ENCODE data around the gene SOWAHD.
A peak's percentile ranks its signal among the peaks of the same experiment; 100 is the strongest.
"Not testable (repeated sequence)": the region's sequence is repeated elsewhere in the genome, so short reads cannot be mapped to it uniquely, and the experiment has no call there.

Gene SOWAHD

GRCh38 chrX:119745283-119745848, 13.0 kb upstream of the SOWAHD start:
- DNase-seq (ENCODE audit: low read depth), result no peak
- no peak for TF ChIP-seq CTCF (IDR thresholded peaks at IDR 0.05; ENCODE audit: control insufficient read depth, insufficient read depth, low read depth, low read length, missing control alignments)
- no peak overlapping the region for H3K4me3 ChIP-seq (ENCODE audit: control insufficient read depth, low read depth, low read length)

- not testable (repeated sequence) for DNase-seq (ENCODE audit: low read depth); H3K4me3 ChIP-seq (ENCODE audit: control insufficient read depth, low read depth, low read length)
Observed at GRCh38 chrX:119750131-119750530, 8.3 kb upstream of the SOWAHD start.

GRCh38 chrX:119750751-119751150, 7.6 kb upstream of the SOWAHD start:
- DNase-seq (ENCODE audit: low read depth); H3K4me3 ChIP-seq (ENCODE audit: control insufficient read depth, low read depth, low read length): not testable (repeated sequence)

GRCh38 chrX:119753001-119753400, 5.4 kb upstream of the SOWAHD start:
- no peak for DNase-seq (ENCODE audit: low read depth)
- no peak overlapping the region for H3K4me3 ChIP-seq (ENCODE audit: control insufficient read depth, low read depth, low read length)
- no peak for TF ChIP-seq CTCF (IDR thresholded peaks at IDR 0.05; ENCODE audit: control insufficient read depth, insufficient read depth, low read depth, low read length, missing control alignments)

- peak; percentile 44 for TF ChIP-seq CTCF (IDR thresholded peaks at IDR 0.05; ENCODE audit: control insufficient read depth, insufficient read depth, low read depth, low read length, missing control alignments)
- no peak for DNase-seq (ENCODE audit: low read depth)
- H3K4me3 ChIP-seq (ENCODE audit: control insufficient read depth, low read depth, low read length), result no peak overlapping the region
Observed at GRCh38 chrX:119753639-119754257, 4.6 kb upstream of the SOWAHD start.

GRCh38 chrX:119755981-119756533, 2.3 kb upstream of the SOWAHD start:
- no peak overlapping the region for H3K4me3 ChIP-seq (ENCODE audit: control insufficient read depth, low read depth, low read length)
- DNase-seq (ENCODE audit: low read depth), result no peak
- no peak for TF ChIP-seq CTCF (IDR thresholded peaks at IDR 0.05; ENCODE audit: control insufficient read depth, insufficient read depth, low read depth, low read length, missing control alignments)

- no peak for DNase-seq (ENCODE audit: low read depth)
- no peak overlapping the region for H3K4me3 ChIP-seq (ENCODE audit: control insufficient read depth, low read depth, low read length)
- TF ChIP-seq CTCF (IDR thresholded peaks at IDR 0.05; ENCODE audit: control insufficient read depth, insufficient read depth, low read depth, low read length, missing control alignments), result no peak
Observed at GRCh38 chrX:119756926-119757635, 1.3 kb upstream of the SOWAHD start.
